Stomach (tissue), 4 donors: ENCODE results near the gene HAGH.

Source experiments
- CTCF ChIP-seq, 7 experiments: fragments of 450-650 bp in 4 of 7; fragments of 200-600 bp in 3 of 7; sonication (generic) in 3 of 7; IDR thresholded peaks; one replicate each; pipeline ENCODE4 v1.5.1; 2016 to 2019; ENCODE audit warnings: antibody characterized with exemption in 7 of 7, control low read depth in 2 of 7, mild to moderate bottlenecking in 1 of 7
- POLR2A ChIP-seq, 4 donors: fragments of 450-650 bp; IDR thresholded peaks; one replicate each; pipeline ENCODE4 v1.6.1; 2016; ENCODE audit warnings: antibody characterized with exemption in 4 of 4, control low read depth in 2 of 4, mild to moderate bottlenecking in 1 of 4, moderate library complexity in 1 of 4

- TF ChIP-seq POLR2A (IDR thresholded peaks at IDR 0.05) (no peak), CTCF (IDR thresholded peaks at IDR 0.05) (no peak)
Measured at GRCh38 chr16:1757714-1758461, 68.7 kb downstream of the HAGH start.
